Measurements from ENCODE around the gene SAAL1.

SAAL1 gene

GRCh38 chr11:18081551-18081950 is 24.3 kb downstream of the SAAL1 start:
- DNase-seq: peak; percentile 10

GRCh38 chr11:18080451-18080850 is 25.4 kb downstream of the SAAL1 start:
- DNase-seq: peak; percentile 36

- no peak for DNase-seq
Measured at GRCh38 chr11:18078909-18079308, 27.0 kb downstream of the SAAL1 start.

- DNase-seq: no peak
Measured at GRCh38 chr11:18075444-18075843, 30.4 kb downstream of the SAAL1 start.

GRCh38 chr11:18071098-18071705 is 34.7 kb downstream of the SAAL1 start:
- no peak for DNase-seq

- DNase-seq: no peak
Measured at GRCh38 chr11:18067372-18067771, 38.5 kb downstream of the SAAL1 start.

GRCh38 chr11:18066626-18067025 is 39.3 kb downstream of the SAAL1 start:
- DNase-seq: no peak

GRCh38 chr11:18065572-18065971 is 40.3 kb downstream of the SAAL1 start:
- peak; percentile 92 for DNase-seq

- peak; percentile 76 for DNase-seq
Measured at GRCh38 chr11:18064450-18065054, 41.3 kb downstream of the SAAL1 start.

- DNase-seq: peak; percentile 73
Measured at GRCh38 chr11:18063862-18064434, 41.9 kb downstream of the SAAL1 start.

GRCh38 chr11:18063125-18063524 is 42.8 kb downstream of the SAAL1 start:
- DNase-seq: peak; percentile 32

- no peak for DNase-seq
Measured at GRCh38 chr11:18061351-18061750, 44.5 kb downstream of the SAAL1 start.

- DNase-seq: no peak
Measured at GRCh38 chr11:18056561-18057181, 49.2 kb downstream of the SAAL1 start.

GRCh38 chr11:18054511-18055103 is 51.3 kb downstream of the SAAL1 start:
- no peak for DNase-seq

- DNase-seq: no peak
Measured at GRCh38 chr11:18050848-18051247, 55.0 kb downstream of the SAAL1 start.

- no peak for DNase-seq
Measured at GRCh38 chr11:18046116-18046777, 59.6 kb downstream of the SAAL1 start, which contains the start of gene TPH1. Gene TPH1, minus strand, starts transcription at chr11:18046269. Its CDS starts 5,507 bp downstream, at chr11:18040762.

GRCh38 chr11:18036456-18036855 is 69.4 kb downstream of the SAAL1 start:
- no peak for DNase-seq

Measured in DMS79 (cell line).